Activated CD8-positive, alpha-beta memory T cell treated with anti-CD3 and anti-CD28 coated beads, Interleukin-2, amount 10 ng/mL, durations not matched to agents 7 days and 5 days (primary cell): ENCODE results near the gene TSPAN9. TPM values are rescaled to one million over a fixed set of nuclear protein-coding genes. Genes with fewer than 3 reads are reported as not detected.

Experiments
- ATAC-seq: fragments of 150-1000 bp; cut with Tn5 transposase; one replicate; pipeline ENCODE4 v1.10.0; 2021; ENCODE audit warnings: moderate library complexity
- CTCF ChIA-PET: fragments of 350-600 bp; sonication (Branson Sonifier 250); formaldehyde crosslinking; loops from one replicate; lab custom pipeline; 2021; ENCODE audit warnings: antibody characterized with exemption; lab: Charles Lee
- DNase-seq: peaks from one replicate; pipeline ENCODE4 v3.0.0-alpha.2; 2020
- H3K27ac Mint-ChIP-seq: one replicate; pipeline ENCODE4 v1.8.0; 2021; ENCODE audit warnings: mild to moderate bottlenecking, mixed read lengths
- H3K27me3 Mint-ChIP-seq: one replicate; pipeline ENCODE4 v1.8.0; 2021; ENCODE audit warnings: mixed read lengths
- H3K36me3 Mint-ChIP-seq: one replicate; pipeline ENCODE4 v1.8.0; 2021; ENCODE audit warnings: mild to moderate bottlenecking, mixed read lengths
- H3K4me1 Mint-ChIP-seq: one replicate; pipeline ENCODE4 v1.8.0; 2021; ENCODE audit warnings: mixed read lengths
- H3K4me3 Mint-ChIP-seq: one replicate; pipeline ENCODE4 v1.8.0; 2021; ENCODE audit warnings: mild to moderate bottlenecking, moderate library complexity, mixed read lengths
- H3K9me3 Mint-ChIP-seq: one replicate; pipeline ENCODE4 v1.8.0; 2022; ENCODE audit warnings: low read depth, mixed read lengths
- total RNA-seq, 2 experiments: library from RNA; stranded (reverse); gene quantifications; one replicate each; pipeline ENCODE4 v1.2.3, GENCODE V29; 2021

The TSPAN9 gene
- total RNA-seq, 2 experiments from 2014 or later: not detected

DNA sequence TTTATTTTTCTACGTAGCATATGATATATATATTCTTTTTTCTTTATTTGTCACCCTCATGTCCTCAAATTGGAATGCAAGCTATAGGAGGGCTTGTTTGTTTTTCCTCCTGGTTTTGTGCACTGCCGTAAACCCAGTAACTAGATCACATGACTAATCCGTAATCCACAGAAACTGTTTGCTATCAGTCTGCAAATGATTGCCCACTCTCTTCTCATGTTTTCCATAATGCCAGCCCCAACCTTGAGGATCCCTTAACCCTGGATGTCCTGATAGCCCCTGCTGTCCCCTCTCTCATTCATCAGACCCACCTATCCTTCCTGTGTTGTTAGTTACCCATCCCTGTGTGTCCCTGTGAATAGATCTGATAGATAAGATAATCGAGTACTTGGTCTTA is 94.0 kb downstream of the TSPAN9 start:
- Mint-ChIP-seq H3K4me3 (no peak overlapping the region), H3K27me3 (peaks cover 2% of the 10 kb centered on the region), H3K4me1 (no peaks in the 10 kb centered on the region), H3K9me3 (no peaks in the 10 kb centered on the region), H3K36me3 (no peaks in the 10 kb centered on the region), H3K27ac (no peak overlapping the region)
- CTCF ChIA-PET: no interaction called here
- DNase-seq (no peak), ATAC-seq (no peak)

DNA sequence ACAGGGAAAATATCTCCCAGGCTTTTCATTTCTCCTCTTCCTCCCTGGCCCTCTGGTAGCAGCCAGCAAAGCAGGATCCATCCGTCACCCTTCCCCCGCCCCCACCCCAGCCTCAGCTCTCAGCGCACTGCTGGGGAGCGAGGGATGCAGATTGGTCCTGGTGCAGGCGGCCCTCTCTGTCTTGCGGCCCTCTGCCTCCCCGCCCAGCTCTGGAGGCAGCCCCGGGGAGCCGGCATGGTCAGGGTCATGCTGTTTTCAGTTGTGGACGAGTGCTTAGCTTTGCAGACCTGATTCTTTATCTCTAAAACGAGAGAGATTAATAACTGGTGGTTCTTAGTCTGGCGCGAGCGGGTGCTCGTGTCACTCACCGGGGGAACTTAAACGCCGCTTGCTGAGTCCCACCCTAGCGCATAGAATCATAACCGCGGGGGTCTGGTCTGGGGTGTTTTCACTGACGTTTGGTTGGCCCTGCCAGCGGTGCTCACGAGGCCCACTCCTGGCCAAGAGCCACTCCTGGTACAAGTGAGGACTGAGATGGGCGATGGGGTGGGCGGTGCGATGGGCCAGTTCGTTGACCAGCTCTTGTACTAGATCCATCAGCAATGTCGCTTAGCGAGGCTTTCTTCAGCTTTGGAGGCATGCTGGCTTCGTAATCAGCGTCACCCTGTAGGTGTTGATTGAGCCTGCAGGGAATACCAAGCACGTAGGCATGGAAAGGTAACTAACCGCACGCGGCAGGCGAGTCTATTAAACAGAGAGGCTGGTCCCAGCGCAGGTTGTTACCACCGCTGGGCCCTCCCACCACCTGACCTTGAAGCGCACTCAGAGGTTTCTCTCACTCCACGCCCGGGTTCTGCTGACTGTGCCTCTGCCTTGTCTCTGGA is 95.2 kb downstream of the TSPAN9 start:
- Mint-ChIP-seq H3K9me3 (no peaks in the 10 kb centered on the region), H3K27ac (no peak overlapping the region), H3K27me3 (peaks cover 2% of the 10 kb centered on the region), H3K36me3 (no peaks in the 10 kb centered on the region), H3K4me3 (no peak overlapping the region), H3K4me1 (no peaks in the 10 kb centered on the region)
- DNase-seq (no peak), ATAC-seq (no peak)
- CTCF ChIA-PET: interaction anchor here (1.1 kb wide), 1 partner anchor 19 kb away, joined by 3 read pairs; no protein-coding TSS in a partner anchor

DNA sequence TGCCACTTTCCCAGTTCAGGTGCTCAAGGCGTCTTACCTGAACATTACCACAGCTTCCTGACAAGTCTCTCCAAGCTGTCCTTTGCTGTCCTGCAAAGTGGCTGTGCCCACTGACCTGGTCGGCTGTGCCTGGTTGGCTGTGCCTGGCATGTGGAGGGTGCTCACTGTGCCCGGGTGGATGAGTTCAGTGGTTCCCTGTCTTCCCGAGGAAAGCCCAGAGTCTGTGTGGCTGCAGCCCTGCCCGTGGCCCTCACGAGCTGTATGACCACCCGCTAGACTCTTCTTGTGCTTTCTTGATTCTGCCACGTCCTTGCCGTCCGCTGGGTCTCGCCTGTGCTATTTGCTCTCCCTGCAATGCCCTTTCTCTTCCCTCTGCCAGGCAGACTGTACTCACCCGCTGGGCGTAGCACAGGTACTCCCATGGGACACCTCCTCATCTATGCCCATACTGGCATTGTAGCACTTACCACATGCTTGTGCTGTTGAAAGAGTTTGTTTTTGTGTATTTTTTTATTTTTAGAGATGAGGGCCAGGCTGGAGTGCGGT is 95.9 kb downstream of the TSPAN9 start:
- H3K27ac Mint-ChIP-seq: no peak overlapping the region
- peaks cover 2% of the 10 kb centered on the region for H3K27me3 Mint-ChIP-seq
- DNase-seq (no peak), ATAC-seq (no peak)
- no peaks in the 10 kb centered on the region for H3K36me3 Mint-ChIP-seq
- CTCF ChIA-PET: no interaction called here
- H3K4me3 Mint-ChIP-seq: no peak overlapping the region
- H3K9me3 Mint-ChIP-seq: no peaks in the 10 kb centered on the region
- no peaks in the 10 kb centered on the region for H3K4me1 Mint-ChIP-seq

DNA sequence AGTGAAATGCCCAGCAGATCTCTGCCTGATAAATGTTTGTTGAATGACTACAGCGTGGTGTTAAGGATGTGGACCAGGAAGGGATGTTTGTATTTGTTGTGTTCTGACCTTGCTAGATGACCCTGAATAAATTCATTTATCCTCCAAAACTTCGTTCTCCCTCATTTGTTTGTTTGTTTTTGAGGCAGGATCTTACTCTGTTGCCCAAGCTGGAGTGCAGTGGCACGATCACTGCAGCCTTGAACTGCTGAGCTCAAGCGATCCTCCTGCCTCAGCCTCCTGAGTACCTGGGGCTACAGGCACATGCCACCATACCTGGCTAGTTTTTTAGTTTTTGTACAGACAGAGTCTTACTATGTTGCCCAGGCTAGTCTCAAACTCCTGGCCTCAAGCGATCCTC is 96.7 kb downstream of the TSPAN9 start:
- no peak overlapping the region for H3K4me3 Mint-ChIP-seq
- H3K27ac Mint-ChIP-seq: no peak overlapping the region
- H3K36me3 Mint-ChIP-seq: no peaks in the 10 kb centered on the region
- DNase-seq (no peak), ATAC-seq (no peak)
- CTCF ChIA-PET: no interaction called here
- no peaks in the 10 kb centered on the region for H3K4me1 Mint-ChIP-seq
- H3K9me3 Mint-ChIP-seq: no peaks in the 10 kb centered on the region
- H3K27me3 Mint-ChIP-seq: peaks cover 8% of the 10 kb centered on the region

DNA sequence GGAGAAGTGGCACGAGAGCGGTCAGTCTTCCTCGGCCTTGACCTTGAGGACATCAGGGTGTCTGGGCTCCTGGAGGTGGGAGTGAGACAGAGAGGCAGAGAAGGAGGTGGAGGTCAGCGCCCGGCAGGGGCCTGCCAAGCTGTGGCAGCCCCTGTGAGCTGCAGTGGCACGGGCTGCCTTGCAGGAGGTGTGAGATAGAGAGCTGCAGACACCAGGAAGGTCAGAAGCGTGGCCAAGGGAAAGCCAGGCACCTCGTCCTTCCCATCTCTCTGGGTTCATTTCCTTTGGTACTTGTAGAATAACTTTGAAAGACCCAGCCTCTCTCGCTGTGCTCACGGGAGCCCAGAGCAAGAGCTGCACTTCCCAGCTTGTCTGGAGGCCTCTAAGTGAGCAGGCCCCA is 98.1 kb downstream of the TSPAN9 start:
- Mint-ChIP-seq H3K27me3 (peaks cover 19% of the 10 kb centered on the region), H3K9me3 (no peaks in the 10 kb centered on the region), H3K36me3 (no peaks in the 10 kb centered on the region), H3K4me3 (no peak overlapping the region), H3K27ac (no peak overlapping the region), H3K4me1 (no peaks in the 10 kb centered on the region)
- ATAC-seq (no peak), DNase-seq (no peak)
- CTCF ChIA-PET: no interaction called here

DNA sequence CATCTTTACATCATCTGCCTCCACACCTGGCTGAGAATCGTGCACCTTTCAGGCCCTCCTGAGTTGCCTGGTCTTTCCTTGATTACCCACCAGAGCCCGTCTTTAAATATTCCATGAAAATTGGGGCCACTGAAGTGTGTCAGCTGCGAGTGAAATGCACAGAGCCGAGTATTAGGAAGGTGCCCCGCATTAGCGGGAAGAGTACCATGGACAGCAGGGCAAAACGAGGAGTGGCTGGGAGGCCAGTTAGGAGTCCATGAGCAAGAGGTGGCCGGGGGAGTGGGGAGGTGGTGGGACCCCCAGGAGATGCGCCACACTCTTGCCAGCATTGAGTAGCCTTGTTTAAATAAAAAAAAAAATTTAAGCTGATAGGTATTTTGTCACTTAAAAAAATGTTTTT is 99.6 kb downstream of the TSPAN9 start:
- Mint-ChIP-seq H3K4me3 (no peak overlapping the region), H3K36me3 (no peaks in the 10 kb centered on the region), H3K9me3 (no peaks in the 10 kb centered on the region), H3K4me1 (no peaks in the 10 kb centered on the region), H3K27me3 (peaks cover 21% of the 10 kb centered on the region), H3K27ac (no peak overlapping the region)
- no peak for DNase-seq
- ATAC-seq: no peak
- CTCF ChIA-PET: no interaction called here

DNA sequence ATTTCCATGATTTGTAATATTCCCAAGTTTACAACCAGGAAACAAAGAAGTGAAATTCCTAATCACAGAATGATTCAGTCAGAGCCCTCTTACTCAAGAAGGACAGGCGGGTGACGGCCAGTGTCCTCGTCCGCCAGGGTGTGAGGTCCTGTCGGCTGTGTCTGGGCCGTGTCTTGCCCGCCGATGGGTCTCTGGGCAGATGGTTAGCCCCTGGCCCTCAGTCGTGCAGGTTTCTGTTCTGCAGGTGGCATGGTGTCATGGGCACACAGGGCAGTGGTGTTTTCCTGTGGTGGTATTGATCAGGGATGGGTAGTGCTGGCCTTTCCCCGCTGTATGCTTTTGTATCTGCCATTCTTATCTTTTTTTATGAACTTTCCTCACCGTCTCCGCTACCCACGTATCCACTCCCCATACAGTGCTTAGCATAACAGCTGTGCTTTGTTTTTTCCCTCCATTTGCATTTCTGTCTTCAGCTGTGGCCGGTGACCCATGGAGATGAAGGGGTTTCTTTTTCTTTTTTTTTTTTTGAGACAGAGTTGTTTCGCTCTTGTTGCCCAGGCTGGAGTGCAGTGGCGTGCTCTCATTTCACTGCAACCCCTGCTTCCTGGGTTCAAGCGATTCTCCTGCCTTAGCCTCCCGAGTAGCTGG is 100.7 kb downstream of the TSPAN9 start:
- Mint-ChIP-seq H3K36me3 (no peaks in the 10 kb centered on the region), H3K4me1 (no peaks in the 10 kb centered on the region), H3K27me3 (peaks cover 25% of the 10 kb centered on the region), H3K9me3 (no peaks in the 10 kb centered on the region), H3K4me3 (no peak overlapping the region), H3K27ac (no peak overlapping the region)
- ATAC-seq: no peak
- DNase-seq: no peak
- CTCF ChIA-PET: no interaction called here

DNA sequence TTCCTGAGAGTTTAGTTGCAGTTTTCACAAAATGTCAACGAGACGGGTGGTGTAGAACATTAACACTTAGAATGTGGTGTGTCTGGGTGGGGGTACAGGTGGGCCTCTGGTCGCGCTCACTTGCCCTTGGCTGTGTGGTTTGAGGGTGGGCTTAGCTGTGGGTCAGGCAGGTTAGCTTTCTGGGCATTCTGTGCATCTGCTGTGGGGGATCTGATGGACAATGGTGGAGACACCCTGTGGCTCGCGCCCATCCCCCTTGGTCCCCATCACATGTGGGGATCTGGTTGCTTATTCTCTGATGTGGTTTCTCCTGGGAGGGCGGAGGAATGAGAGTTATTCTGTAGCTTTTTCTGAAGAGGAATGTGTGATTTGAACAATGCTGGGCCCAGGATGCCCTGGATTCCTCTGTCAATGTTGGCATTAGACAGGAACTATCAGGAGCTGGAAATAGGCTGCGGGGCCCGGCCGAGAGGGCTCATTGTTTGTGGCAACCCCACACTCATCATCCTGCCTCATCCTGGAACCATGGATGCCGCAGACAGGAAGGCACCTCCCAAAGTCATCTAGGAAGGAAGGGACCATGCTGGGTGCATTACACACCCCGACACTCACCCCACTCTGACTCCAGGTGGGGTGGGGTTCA is 101.6 kb downstream of the TSPAN9 start:
- H3K27ac Mint-ChIP-seq: no peak overlapping the region
- no peaks in the 10 kb centered on the region for H3K36me3 Mint-ChIP-seq
- DNase-seq: no peak
- H3K4me3 Mint-ChIP-seq: no peak overlapping the region
- CTCF ChIA-PET: no interaction called here
- H3K4me1 Mint-ChIP-seq: no peaks in the 10 kb centered on the region
- no peak for ATAC-seq
- H3K27me3 Mint-ChIP-seq: peaks cover 25% of the 10 kb centered on the region
- no peaks in the 10 kb centered on the region for H3K9me3 Mint-ChIP-seq

DNA sequence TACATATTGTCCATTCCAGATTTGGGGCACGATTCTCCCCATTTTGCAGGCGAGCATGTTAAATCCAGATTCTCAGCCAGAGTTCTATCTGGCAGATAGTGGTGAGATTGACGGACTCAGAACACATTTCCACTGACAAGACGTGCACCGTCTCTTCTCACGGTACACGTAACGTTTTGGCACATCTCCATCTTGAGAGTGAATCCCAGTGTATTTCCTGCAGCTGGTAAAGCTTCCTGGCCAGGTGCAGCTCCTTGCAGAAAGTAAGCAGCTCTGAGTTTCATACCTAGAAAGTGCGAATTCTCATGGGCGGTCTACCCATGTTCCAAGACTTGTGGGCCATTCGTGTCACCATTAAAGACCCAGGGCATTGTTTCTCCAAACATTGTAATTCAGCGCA is 102.6 kb downstream of the TSPAN9 start:
- H3K27ac Mint-ChIP-seq: no peak overlapping the region

DNA sequence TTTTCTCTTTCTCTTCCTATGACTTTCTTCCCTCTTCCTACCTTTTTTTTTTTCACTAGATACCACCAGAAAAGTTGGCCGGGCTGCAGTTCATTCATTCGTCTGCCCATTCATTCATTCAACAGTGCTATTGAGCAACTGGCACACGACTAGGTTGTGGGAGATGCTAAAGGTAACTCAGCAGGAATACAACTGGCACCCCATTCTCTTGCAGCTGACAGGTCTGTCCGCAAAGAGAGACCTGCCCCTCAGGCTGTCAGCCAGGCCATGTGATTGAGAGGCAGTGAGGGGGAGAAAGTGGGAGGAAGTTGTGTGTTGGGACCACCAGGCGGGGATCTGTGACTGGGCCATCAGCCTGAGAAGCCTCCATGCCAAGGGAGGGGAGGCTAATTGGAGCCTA is 105.2 kb downstream of the TSPAN9 start:
- ATAC-seq: no peak
- H3K36me3 Mint-ChIP-seq: no peaks in the 10 kb centered on the region
- CTCF ChIA-PET: interaction anchor here (0.6 to 1.3 kb wide), 2 partner anchors 21 to 107 kb away, joined by 3 to 5 read pairs; no protein-coding TSS in a partner anchor

More for the DNA sequence above, 102.6 kb downstream of the TSPAN9 start:
- ATAC-seq (no peak), DNase-seq (no peak)
- no peaks in the 10 kb centered on the region for H3K36me3 Mint-ChIP-seq
- CTCF ChIA-PET: no interaction called here
- H3K4me3 Mint-ChIP-seq: no peak overlapping the region
- no peaks in the 10 kb centered on the region for H3K9me3 Mint-ChIP-seq
- peaks cover 25% of the 10 kb centered on the region for H3K27me3 Mint-ChIP-seq
- H3K4me1 Mint-ChIP-seq: no peaks in the 10 kb centered on the region

DNA sequence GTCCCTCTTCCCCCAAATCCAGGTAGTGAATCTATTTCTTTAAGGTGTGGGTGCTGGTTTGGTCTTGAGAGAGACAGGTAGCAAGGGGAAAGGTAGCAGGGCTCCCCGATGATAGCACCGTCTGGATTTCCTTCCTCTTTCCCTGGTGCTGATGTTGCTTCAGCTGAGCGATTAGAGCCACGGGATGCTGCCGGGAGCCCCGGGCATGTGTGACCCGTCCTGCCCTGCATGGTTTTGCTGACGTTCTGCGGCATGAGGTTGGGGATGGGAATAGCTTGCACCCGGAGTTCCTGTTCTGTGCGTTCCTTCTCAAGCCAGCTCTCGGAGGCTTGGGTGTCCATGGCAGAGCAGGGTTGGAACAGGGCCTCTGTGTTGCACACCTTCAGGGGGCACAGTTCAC is 107.3 kb downstream of the TSPAN9 start:
- no peaks in the 10 kb centered on the region for H3K9me3 Mint-ChIP-seq
- CTCF ChIA-PET: interaction anchor here (1.1 kb wide), 1 partner anchor 19 kb away, joined by 3 read pairs; no protein-coding TSS in a partner anchor
- no peak overlapping the region for H3K27ac Mint-ChIP-seq

More for the DNA sequence above, 105.2 kb downstream of the TSPAN9 start:
- no peak overlapping the region for H3K4me3 Mint-ChIP-seq
- H3K9me3 Mint-ChIP-seq: no peaks in the 10 kb centered on the region
- H3K27me3 Mint-ChIP-seq: peaks cover 29% of the 10 kb centered on the region
- no peak overlapping the region for H3K27ac Mint-ChIP-seq
- H3K4me1 Mint-ChIP-seq: no peaks in the 10 kb centered on the region
- no peak for DNase-seq

DNA sequence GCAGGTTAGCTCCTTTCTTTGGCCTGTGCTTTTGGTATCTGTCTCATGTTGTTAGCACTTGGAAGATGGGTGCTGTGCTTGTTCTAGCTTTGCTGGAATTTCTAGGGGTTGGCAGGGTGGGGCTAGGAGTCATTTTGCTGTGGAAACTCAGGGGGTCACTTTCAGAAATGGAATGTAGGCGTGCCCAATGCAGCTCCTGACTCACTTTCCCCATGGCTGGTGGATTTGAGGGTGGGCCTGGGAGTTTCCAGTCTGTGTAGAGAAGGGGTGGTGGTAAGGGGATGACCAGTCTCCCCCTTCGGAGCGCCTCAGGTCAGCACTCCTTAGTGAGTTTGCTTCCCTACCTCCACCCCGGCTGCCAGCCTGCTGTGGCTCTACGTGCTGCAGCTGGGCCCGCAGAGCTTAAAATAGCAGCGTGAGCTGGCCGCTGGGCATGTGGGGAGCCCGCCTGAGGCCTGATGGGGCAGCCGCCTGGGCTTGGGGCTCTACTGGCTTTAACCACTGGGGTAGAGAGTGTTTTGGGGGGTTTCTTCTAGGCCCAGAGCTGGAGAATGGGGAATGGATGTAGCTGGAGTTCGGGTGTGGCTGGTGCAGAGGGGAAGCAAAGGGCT is 108.2 kb downstream of the TSPAN9 start:
- Mint-ChIP-seq H3K27me3 (peaks cover 12% of the 10 kb centered on the region), H3K27ac (no peak overlapping the region), H3K4me1 (no peaks in the 10 kb centered on the region), H3K36me3 (no peaks in the 10 kb centered on the region), H3K4me3 (no peak overlapping the region), H3K9me3 (no peaks in the 10 kb centered on the region)
- CTCF ChIA-PET: interaction anchor here (1.1 kb wide), 1 partner anchor 18 kb away, joined by 3 read pairs; no protein-coding TSS in a partner anchor
- DNase-seq (no peak), ATAC-seq (no peak)

More for the DNA sequence above, 107.3 kb downstream of the TSPAN9 start:
- H3K4me3 Mint-ChIP-seq: no peak overlapping the region
- DNase-seq: no peak
- peaks cover 19% of the 10 kb centered on the region for H3K27me3 Mint-ChIP-seq
- no peak for ATAC-seq
- no peaks in the 10 kb centered on the region for H3K4me1 Mint-ChIP-seq
- no peaks in the 10 kb centered on the region for H3K36me3 Mint-ChIP-seq
